GM13976 (cell line): Measurements from ENCODE around the gene DNAJC11.

Source experiments
- DNase-seq: peaks from one replicate; pipeline ENCODE4 v3.0.0; 2012; ENCODE audit warnings: low spot score
- in situ Hi-C: fragments of 300-500 bp; cut with MboI; formaldehyde crosslinking; loops from one replicate; pipeline ENCODE4 v1.12.0; 2022; ENCODE audit warnings: low sequenced_read_pairs, mixed read lengths, inconsistent platforms; ENCODE audit not compliant: unreplicated experiment
- TF ChIP-seq, protein P1 (sequence below): IDR thresholded peaks from 2 replicates; pipeline ENCODE4 v1.5.1; 2012; ENCODE audit warnings: borderline replicate concordance, mild to moderate bottlenecking; ENCODE audit not compliant: insufficient read depth; ENCODE audit errors: extremely low read depth, missing control alignments, control extremely low read depth

DNAJC11 gene

DNA sequence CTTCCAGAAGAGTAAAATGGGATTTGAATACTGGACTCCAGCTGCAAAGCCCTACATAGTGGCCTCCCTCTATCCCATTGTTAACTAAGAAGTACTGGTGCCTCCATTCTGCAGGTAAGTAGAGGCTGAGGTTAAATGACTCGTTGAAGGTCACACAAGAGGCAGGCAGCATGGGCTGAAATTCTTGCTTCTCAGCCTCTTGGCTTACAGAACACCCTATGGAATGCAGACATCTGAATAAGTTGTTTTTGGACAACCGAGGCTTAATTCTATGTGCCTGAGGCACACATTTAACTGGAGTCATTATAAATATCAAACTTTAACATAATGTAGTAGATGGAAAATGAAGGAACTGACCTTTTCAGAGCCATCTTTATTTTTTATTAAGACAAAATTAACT is 5.7 kb downstream of the DNAJC11 start:
- DNase-seq, result no peak
- TF ChIP-seq, protein P1, sequence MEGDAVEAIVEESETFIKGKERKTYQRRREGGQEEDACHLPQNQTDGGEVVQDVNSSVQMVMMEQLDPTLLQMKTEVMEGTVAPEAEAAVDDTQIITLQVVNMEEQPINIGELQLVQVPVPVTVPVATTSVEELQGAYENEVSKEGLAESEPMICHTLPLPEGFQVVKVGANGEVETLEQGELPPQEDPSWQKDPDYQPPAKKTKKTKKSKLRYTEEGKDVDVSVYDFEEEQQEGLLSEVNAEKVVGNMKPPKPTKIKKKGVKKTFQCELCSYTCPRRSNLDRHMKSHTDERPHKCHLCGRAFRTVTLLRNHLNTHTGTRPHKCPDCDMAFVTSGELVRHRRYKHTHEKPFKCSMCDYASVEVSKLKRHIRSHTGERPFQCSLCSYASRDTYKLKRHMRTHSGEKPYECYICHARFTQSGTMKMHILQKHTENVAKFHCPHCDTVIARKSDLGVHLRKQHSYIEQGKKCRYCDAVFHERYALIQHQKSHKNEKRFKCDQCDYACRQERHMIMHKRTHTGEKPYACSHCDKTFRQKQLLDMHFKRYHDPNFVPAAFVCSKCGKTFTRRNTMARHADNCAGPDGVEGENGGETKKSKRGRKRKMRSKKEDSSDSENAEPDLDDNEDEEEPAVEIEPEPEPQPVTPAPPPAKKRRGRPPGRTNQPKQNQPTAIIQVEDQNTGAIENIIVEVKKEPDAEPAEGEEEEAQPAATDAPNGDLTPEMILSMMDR, result no peak
- in situ Hi-C loops, result no loop called here

DNA sequence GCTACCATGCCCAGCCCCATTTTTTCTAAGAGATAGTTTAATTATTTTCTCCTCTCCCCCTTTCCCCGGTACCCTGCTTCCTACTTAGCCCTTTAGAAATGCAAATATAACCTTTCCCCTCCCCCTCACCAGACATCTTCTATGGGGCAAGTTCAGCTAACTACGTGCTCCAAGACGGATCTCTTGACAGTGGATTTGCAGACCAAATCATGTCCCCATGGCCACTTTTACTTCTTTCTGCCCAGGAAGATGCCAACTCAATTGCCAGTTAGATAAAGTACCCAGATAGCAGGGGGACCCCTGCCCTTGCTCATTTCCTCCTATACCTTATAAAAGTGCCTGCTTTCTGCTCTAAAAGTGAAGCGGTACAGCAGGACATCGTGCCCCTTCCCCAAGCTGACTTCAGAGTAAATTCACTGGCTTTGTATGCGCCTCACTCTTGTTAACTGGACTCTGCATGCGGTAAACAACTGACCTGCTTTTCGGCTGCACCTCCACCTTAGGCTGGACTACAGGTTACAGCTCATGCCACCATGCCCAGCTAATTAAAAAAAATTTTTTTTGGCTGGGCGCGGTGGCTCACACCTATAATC is 7.4 kb downstream of the DNAJC11 start:
- DNase-seq, result no peak
- TF ChIP-seq, protein P1, result no peak
- in situ Hi-C loops, result no loop called here

DNA sequence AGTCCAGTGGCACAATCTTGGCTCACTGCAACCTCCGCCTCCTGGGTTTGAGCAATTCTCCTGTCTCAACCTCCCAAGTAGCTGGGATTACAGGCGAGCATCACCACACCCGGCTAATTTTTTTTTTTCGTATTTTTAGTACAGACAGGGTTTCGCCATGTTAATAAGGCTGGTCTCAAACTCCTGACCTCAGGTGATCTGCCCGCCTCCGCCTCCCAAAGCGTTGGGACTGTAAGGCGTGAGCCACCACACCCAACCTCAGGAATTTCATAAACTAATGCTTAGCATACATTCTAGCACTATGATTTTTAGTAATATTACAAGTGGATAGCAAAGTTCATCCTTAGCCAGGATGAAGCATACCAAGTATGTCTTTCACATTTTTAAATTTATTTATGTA is 8.7 kb downstream of the DNAJC11 start:
- TF ChIP-seq, protein P1, result no peak

DNA sequence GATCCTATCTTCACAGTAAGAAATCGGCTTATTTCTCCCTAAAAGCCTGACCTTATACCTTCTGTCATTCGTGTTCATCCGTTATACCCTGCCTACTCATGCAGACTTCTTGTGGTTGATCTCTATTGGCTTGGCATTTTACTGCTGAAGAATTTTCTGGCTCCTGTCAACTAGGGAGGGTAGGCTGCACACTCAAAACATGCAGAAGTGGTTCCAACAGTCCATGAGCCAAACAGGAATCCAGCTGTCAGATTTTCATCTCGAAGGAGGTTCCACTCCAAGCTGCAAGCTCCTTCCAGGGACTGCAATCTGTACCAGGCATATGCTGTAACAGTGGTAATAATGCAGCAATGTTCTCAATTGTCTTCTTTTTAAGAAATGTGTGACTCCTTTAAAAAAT is 10.1 kb downstream of the DNAJC11 start:
- TF ChIP-seq, protein P1, result no peak
- DNase-seq, result no peak
- in situ Hi-C loops, result no loop called here

More for the DNA sequence above, 8.7 kb downstream of the DNAJC11 start:
- no peak for DNase-seq
- in situ Hi-C loops, result no loop called here

DNA sequence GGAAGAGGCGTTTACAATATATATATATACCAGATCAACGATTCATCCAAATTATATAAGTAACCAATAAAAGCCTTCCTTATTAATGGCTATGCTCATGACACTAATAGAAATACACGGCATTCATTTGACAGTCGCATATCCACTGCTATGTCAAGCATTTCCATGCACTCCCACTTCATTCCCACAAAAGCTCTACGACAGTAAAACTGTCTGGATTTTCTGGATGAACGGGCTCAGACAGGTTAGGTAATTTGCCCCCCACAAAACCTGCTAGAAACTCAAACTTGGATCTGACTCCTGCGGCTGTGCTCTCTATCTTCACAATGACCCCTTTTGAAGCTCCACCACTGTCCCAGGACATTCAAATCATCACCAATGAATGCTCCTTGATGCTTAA is 11.4 kb downstream of the DNAJC11 start:
- no peak for DNase-seq
- in situ Hi-C loops, result no loop called here
- TF ChIP-seq, protein P1, result no peak

DNA sequence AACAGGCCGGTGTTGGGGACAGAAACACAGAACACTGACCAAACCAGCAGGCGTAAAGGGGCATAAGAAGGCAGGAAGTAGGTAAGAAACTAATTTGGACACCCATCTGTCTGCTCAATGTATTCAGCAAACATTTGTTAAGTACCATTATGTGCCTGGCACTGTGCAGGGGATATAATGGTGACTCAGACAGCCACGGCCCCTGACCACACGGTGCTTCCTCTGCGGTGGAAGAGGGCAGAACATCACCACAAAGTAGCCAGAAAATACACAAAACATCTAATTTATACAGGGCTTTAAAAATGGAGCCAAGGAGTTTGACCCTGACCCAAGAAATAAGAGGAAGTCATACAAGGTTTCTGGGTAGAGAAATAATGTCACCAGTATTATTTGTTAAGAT is 12.9 kb downstream of the DNAJC11 start:
- DNase-seq, result no peak
- TF ChIP-seq, protein P1, result no peak
- in situ Hi-C loops, result no loop called here

DNA sequence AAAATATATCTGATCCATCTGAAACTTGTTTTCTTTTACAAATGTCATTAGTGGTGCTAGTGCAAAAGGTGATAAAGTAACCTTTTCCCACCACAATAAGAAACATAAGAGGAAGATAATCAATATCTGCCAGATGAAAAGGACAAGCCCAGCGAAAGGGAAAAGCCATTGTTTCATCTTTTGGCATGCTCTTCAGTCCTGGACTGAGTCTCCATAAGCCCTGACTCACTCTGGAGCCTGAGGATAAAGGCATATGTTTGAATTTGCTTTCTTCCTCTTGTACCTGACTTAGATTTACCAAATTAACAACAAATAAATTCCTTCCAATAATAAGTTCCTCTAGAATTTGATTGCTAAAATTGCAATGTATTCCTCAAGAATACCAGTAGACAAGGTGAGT is 13.6 kb downstream of the DNAJC11 start:
- in situ Hi-C loops, result no loop called here
- TF ChIP-seq, protein P1, result no peak
- no peak for DNase-seq
